MCF 10A (cell line): ENCODE data around the gene RHBG. TPM values are rescaled to one million over a fixed set of nuclear protein-coding genes. Genes with fewer than 3 reads are reported as not detected.

Experiments
- BruUV-seq: library from RNA; stranded (reverse); fragments of 400-500 nt; replicated peaks from 2 replicates; lab custom pipeline; 2021; lab: Mats Ljungman, UMichigan
- CTCF ChIA-PET: fragments of 300-600 bp; sonication (Branson Sonifier 250); formaldehyde crosslinking; extraction: SDS; loops from one replicate; lab custom pipeline; 2021; ENCODE audit warnings: antibody characterized with exemption, inconsistent platforms; lab: Yijun Ruan, JAX
- POLR2A ChIA-PET: fragments of 300-600, 350-650 bp; sonication (Branson Sonifier 250); formaldehyde crosslinking; extraction: SDS; loops from one replicate; lab custom pipeline; 2020; ENCODE audit warnings: antibody characterized with exemption, inconsistent platforms; lab: Yijun Ruan, JAX
- DNase-seq: peaks from one replicate; pipeline ENCODE4 v3.0.0-alpha.2; 2018; ENCODE audit not compliant: unreplicated experiment
- H3K27ac Mint-ChIP-seq: one replicate; pipeline ENCODE4 v1.8.0; 2022; ENCODE audit warnings: mild to moderate bottlenecking, low read depth, mixed read lengths; ENCODE audit not compliant: unreplicated experiment
- H3K27me3 Mint-ChIP-seq: one replicate; pipeline ENCODE4 v1.8.0; 2022; ENCODE audit warnings: mixed read lengths; ENCODE audit not compliant: insufficient read depth, unreplicated experiment
- H3K36me3 Mint-ChIP-seq: one replicate; pipeline ENCODE4 v1.8.0; 2022; ENCODE audit warnings: mild to moderate bottlenecking, moderate library complexity, mixed read lengths; ENCODE audit not compliant: insufficient read depth, unreplicated experiment
- H3K4me1 Mint-ChIP-seq: one replicate; pipeline ENCODE4 v1.8.0; 2022; ENCODE audit warnings: mixed read lengths; ENCODE audit not compliant: insufficient read depth, unreplicated experiment
- H3K4me3 Mint-ChIP-seq: one replicate; pipeline ENCODE4 v1.8.0; 2022; ENCODE audit warnings: mild to moderate bottlenecking, moderate library complexity, mixed read lengths; ENCODE audit not compliant: unreplicated experiment
- H3K9me3 Mint-ChIP-seq: one replicate; pipeline ENCODE4 v1.8.0; 2022; ENCODE audit warnings: mixed read lengths; ENCODE audit not compliant: unreplicated experiment
- CTCF ChIP-seq: fragments of 200-600 bp; IDR thresholded peaks from one replicate; pipeline ENCODE4 v1.8.0; 2022; ENCODE audit warnings: antibody characterized with exemption, mild to moderate bottlenecking; ENCODE audit not compliant: unreplicated experiment
- intact Hi-C: fragments of 100-400 bp; cut with micrococcal nuclease; formaldehyde crosslinking; loops from 2 replicates; pipeline ENCODE4 v1.14.1; 2022
- total RNA-seq: library from RNA; stranded (reverse); gene quantifications from 2 replicates; pipeline ENCODE4 v1.2.3, GENCODE V29; 2022

The RHBG gene
- total RNA-seq, 1 experiment from 2014 or later = not detected

GRCh38 chr1:156422602-156423091, 53.6 kb downstream of the RHBG start:
- peaks cover 12% of the 10 kb centered on the region for H3K36me3 Mint-ChIP-seq
- intact Hi-C loops = no loop called here
- H3K27ac Mint-ChIP-seq = no peak overlapping the region
- no peak for TF ChIP-seq CTCF
- no peaks in the 10 kb centered on the region for H3K9me3 Mint-ChIP-seq
- CTCF ChIA-PET = interaction anchor here (0.6 to 7.9 kb wide), 5 partner anchors 23 to 185 kb away, joined by 3 to 56 read pairs (median 5); no protein-coding TSS in a partner anchor
- BruUV-seq = no TSS peak
- H3K27me3 Mint-ChIP-seq = peaks cover 90% of the 10 kb centered on the region
- peak; percentile 59 for DNase-seq
- H3K4me1 Mint-ChIP-seq = peaks cover 5% of the 10 kb centered on the region
- POLR2A ChIA-PET = interaction anchor here (0.7 kb wide), 1 partner anchor 198 kb away, joined by 3 read pairs; no protein-coding TSS in a partner anchor
- no peak overlapping the region for H3K4me3 Mint-ChIP-seq

- ChIA-PET POLR2A (interaction anchor here (1.0 kb wide), 1 partner anchor 48 kb away, joined by 3 read pairs; no protein-coding TSS in a partner anchor), CTCF (interaction anchor here (1.2 to 7.9 kb wide), 5 partner anchors 9 to 184 kb away, joined by 3 to 56 read pairs (median 5); no protein-coding TSS in a partner anchor)
- peaks cover 7% of the 10 kb centered on the region for H3K36me3 Mint-ChIP-seq
- no peaks in the 10 kb centered on the region for H3K9me3 Mint-ChIP-seq
- peaks cover 91% of the 10 kb centered on the region for H3K27me3 Mint-ChIP-seq
- BruUV-seq = no TSS peak
- intact Hi-C loops = no loop called here
- no peak overlapping the region for H3K27ac Mint-ChIP-seq
- peaks cover 5% of the 10 kb centered on the region for H3K4me1 Mint-ChIP-seq
- no peak overlapping the region for H3K4me3 Mint-ChIP-seq
- no peak for DNase-seq
- TF ChIP-seq CTCF = no peak
Observed at GRCh38 chr1:156423422-156424352, 54.7 kb downstream of the RHBG start.

- Mint-ChIP-seq H3K27me3 (peaks cover 96% of the 10 kb centered on the region), H3K27ac (no peak overlapping the region), H3K4me1 (peaks cover 5% of the 10 kb centered on the region), H3K4me3 (no peak overlapping the region), H3K9me3 (no peaks in the 10 kb centered on the region), H3K36me3 (peaks cover 7% of the 10 kb centered on the region)
- no peak for DNase-seq
- TF ChIP-seq CTCF = no peak
- no TSS peak for BruUV-seq
- intact Hi-C loops = no loop called here
- ChIA-PET CTCF (interaction anchor here (0.6 to 7.9 kb wide), 8 partner anchors 10 to 1256 kb away, joined by 3 to 56 read pairs (median 4); no protein-coding TSS in a partner anchor), POLR2A (interaction anchor here (1.0 kb wide), 1 partner anchor 49 kb away, joined by 3 read pairs; no protein-coding TSS in a partner anchor)
Observed at GRCh38 chr1:156424806-156425432, 55.9 kb downstream of the RHBG start.
